ENCODE results near the gene AP1S3. TPM values are rescaled to one million over a fixed set of nuclear protein-coding genes. Genes with fewer than 3 reads are reported as not detected.

The AP1S3 gene
- total RNA-seq, 2 donors from 2014 or later: 2.2 to 3.5 TPM

DNA sequence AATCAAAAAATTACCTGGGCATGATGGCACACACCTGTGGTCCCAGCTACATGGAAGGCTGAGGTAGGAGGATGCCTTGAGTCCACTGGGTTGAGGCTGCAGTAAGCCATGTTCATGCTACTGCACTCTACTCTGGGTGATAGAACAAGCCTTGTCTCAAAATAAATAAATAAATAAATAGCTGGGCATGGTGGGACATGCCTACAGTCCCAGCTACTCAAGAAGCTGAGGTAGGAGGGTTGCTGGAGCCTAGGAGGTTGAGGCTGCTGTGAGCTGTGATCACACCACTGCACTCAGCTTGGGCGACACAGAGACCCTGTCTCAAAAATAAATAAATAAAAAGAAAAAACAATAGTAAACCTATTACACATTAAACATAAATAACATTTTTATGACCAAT, 3.0 kb downstream of the AP1S3 start:
- Histone ChIP-seq H3K9me3 (no peaks in the 10 kb centered on the region), H3K36me3 (no peaks in the 10 kb centered on the region), H3K4me3 (no peak overlapping the region), H3K27ac (no peak overlapping the region), H3K27me3 (no peaks in the 10 kb centered on the region), H3K4me1 (peaks cover 0 to 9% of the 10 kb centered on the region in 2 donors)
- no peak for DNase-seq (ENCODE audit: low spot score)
- TF ChIP-seq, protein P1, sequence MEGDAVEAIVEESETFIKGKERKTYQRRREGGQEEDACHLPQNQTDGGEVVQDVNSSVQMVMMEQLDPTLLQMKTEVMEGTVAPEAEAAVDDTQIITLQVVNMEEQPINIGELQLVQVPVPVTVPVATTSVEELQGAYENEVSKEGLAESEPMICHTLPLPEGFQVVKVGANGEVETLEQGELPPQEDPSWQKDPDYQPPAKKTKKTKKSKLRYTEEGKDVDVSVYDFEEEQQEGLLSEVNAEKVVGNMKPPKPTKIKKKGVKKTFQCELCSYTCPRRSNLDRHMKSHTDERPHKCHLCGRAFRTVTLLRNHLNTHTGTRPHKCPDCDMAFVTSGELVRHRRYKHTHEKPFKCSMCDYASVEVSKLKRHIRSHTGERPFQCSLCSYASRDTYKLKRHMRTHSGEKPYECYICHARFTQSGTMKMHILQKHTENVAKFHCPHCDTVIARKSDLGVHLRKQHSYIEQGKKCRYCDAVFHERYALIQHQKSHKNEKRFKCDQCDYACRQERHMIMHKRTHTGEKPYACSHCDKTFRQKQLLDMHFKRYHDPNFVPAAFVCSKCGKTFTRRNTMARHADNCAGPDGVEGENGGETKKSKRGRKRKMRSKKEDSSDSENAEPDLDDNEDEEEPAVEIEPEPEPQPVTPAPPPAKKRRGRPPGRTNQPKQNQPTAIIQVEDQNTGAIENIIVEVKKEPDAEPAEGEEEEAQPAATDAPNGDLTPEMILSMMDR (IDR thresholded peaks at IDR 0.05): no peak

DNA sequence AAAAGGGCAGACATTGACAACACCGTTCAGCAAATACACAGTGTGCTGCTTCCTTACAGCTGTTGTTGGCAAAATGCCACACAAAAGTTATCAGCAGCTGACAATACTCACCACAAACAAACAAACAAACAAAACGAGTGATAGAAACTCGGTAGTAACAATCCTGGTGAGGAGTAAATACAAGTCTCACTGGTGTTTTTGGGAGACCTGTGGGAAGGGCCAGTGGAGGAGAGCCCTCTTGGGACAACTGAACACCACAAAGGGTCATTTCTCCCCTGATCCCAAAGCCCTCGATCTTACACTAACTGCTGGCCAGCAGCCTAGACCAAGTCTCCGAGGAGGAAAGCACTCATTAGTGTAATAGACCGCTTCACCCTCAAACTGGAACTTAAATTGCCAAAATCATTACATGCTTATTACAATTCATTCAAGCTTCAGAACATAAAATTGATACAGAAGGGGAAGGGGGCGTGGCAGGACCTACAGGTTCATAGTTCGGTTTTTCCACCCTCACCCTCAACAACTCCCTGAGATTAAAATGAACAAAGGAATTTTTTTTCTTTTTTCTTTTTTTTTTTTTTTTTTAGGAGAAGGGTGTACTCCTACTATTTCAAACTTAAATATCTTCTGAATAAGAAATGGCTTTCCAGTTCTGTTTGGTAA, 5.0 kb downstream of the AP1S3 start:
- no peak overlapping the region for H3K4me3 ChIP-seq
- DNase-seq (ENCODE audit: low spot score): no peak
- peaks cover 0 to 9% of the 10 kb centered on the region in 2 donors for H3K4me1 ChIP-seq
- H3K27me3 ChIP-seq: no peaks in the 10 kb centered on the region
- no peaks in the 10 kb centered on the region for H3K9me3 ChIP-seq
- no peak overlapping the region for H3K27ac ChIP-seq
- no peaks in the 10 kb centered on the region for H3K36me3 ChIP-seq
- TF ChIP-seq, protein P1 (IDR thresholded peaks at IDR 0.05): no peak

DNA sequence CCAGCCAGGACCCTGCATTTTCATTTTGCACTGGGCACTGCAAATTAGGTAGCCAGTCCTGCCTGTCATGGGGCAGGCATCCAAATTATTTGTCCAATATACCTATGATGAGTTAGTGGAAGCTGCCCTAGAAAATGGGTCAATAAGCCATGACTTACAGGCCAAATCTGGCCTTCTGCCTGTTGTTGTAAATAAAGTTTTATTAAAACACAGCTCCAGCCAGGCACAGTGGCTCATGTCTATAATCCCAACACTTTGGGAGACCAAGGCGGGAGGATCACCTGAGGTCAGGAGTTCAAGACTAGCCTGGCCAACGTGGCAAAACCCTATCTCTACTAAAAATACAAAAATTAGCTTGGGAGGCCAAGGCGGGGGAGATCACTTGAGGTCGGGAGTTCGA, 8.3 kb downstream of the AP1S3 start:
- Histone ChIP-seq H3K27me3 (no peaks in the 10 kb centered on the region), H3K27ac (no peak overlapping the region), H3K4me1 (no peaks in the 10 kb centered on the region), H3K4me3 (no peak overlapping the region), H3K9me3 (no peaks in the 10 kb centered on the region), H3K36me3 (no peaks in the 10 kb centered on the region)
- TF ChIP-seq, protein P1 (IDR thresholded peaks at IDR 0.05): no peak
- no peak for DNase-seq (ENCODE audit: low spot score)

DNA sequence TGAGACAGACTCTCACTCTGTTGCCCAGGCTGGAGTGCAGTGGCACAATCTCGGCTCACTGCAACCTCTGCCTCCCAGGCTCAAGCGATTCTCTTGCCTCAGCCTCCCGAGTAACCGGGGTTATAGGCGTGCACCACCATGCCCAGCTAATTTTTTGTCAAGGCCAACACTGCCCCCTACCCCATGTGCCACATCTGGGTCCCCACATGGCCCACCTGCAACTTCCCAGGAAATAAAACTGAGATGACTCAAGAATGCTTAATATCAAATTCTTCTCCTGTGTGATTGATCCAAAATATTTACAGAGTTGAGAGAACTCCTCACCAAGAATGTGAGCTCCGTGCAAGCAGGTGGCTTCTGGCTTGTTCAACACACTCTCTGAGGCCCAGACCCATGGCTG, 9.1 kb downstream of the AP1S3 start:
- Histone ChIP-seq H3K4me1 (no peaks in the 10 kb centered on the region), H3K36me3 (no peaks in the 10 kb centered on the region), H3K27ac (no peak overlapping the region), H3K27me3 (no peaks in the 10 kb centered on the region), H3K4me3 (no peak overlapping the region), H3K9me3 (no peaks in the 10 kb centered on the region)
- TF ChIP-seq, protein P1 (IDR thresholded peaks at IDR 0.05): no peak
- DNase-seq (ENCODE audit: low spot score): no peak

DNA sequence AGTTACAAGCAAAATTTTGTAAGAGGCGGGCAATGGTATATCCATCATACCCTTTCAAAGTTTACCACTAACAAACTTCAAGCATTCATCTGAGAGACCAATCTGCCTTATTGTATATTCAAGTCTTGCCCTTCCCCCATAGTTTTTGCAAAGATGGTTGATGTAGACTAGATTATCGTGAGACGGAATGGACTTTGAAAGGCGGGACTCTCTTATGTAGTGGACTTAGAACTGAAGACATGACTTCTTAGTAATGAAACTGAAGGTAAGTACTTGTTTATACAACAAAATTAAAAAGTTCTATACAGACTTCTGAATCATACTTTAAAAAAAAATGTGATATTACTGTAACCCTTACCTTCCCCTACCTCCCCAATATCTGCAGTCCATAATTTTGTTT, 10.4 kb downstream of the AP1S3 start:
- Histone ChIP-seq H3K27ac (no peak overlapping the region), H3K4me1 (no peaks in the 10 kb centered on the region), H3K36me3 (no peaks in the 10 kb centered on the region), H3K4me3 (no peak overlapping the region), H3K27me3 (no peaks in the 10 kb centered on the region), H3K9me3 (no peaks in the 10 kb centered on the region)
- DNase-seq (ENCODE audit: low spot score): no peak
- TF ChIP-seq, protein P1 (IDR thresholded peaks at IDR 0.05): no peak

DNA sequence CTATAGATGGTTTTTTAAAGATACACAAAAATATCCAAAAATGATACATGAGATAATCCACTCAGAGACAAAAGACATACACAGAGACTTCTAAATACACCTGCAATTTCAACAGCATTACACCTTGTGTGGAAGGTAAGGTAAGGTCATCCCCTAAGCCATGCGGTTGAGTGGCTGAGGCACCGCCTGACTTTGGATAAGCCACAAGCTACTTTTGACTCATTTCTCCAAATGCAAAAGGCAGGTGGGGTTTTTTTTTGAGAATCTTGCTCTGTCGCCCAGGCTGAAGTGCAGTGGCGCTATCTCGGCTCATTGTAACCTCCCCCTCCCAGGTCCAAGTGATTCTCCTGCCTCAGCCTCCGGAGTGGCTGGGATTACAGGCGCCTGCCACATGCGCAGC, 13.1 kb downstream of the AP1S3 start:
- TF ChIP-seq, protein P1 (IDR thresholded peaks at IDR 0.05): no peak
- no peak for DNase-seq (ENCODE audit: low spot score)
- H3K4me3 ChIP-seq: no peak overlapping the region
- no peaks in the 10 kb centered on the region for H3K9me3 ChIP-seq
- H3K36me3 ChIP-seq: no peaks in the 10 kb centered on the region
- no peaks in the 10 kb centered on the region for H3K4me1 ChIP-seq
- H3K27me3 ChIP-seq: no peaks in the 10 kb centered on the region
- H3K27ac ChIP-seq: no peak overlapping the region
